Tibial nerve (tissue), 4 donors: ENCODE data around the gene ARPC1B. TPM values are rescaled to one million over a fixed set of nuclear protein-coding genes. Genes with fewer than 3 reads are reported as not detected.
"Not testable (repeated sequence)": the region's sequence is repeated elsewhere in the genome, so short reads cannot be mapped to it uniquely, and the experiment has no call there.

ENCODE experiments used
- DNase-seq, 2 donors: peaks; one replicate each; pipeline ENCODE4 v3.0.0-alpha.2; 2019; ENCODE audit warnings: low spot score in 2 of 2
- H3K27ac ChIP-seq, 4 donors: fragments of 200-600 bp; sonication (generic) in 3 of 4; one replicate each; pipeline ENCODE4 v1.5.1; 2017 to 2019; ENCODE audit warnings: mild to moderate bottlenecking in 1 of 4
- H3K27me3 ChIP-seq, 2 donors: fragments of 200-600 bp; sonication (generic) in 1 of 2; one replicate each; pipeline versions ENCODE4 v1.5.1 to v1.6.0; 2017 to 2019
- H3K36me3 ChIP-seq, 3 donors: fragments of 200-600 bp; sonication (generic); one replicate each; pipeline ENCODE4 v1.5.1; 2018 to 2019
- H3K4me1 ChIP-seq, 4 donors: fragments of 200-600 bp; sonication (generic) in 3 of 4; one replicate each; pipeline ENCODE4 v1.5.1; 2017 to 2019
- H3K4me3 ChIP-seq, 4 donors: fragments of 200-600 bp; sonication (generic) in 3 of 4; one replicate each; pipeline ENCODE4 v1.5.1; 2017 to 2019; ENCODE audit warnings: mild to moderate bottlenecking in 1 of 4, moderate library complexity in 1 of 4
- H3K9me3 ChIP-seq, 4 donors: fragments of 200-600 bp; sonication (generic) in 3 of 4; one replicate each; pipeline ENCODE4 v1.5.1; 2017 to 2019
- CTCF ChIP-seq, 5 experiments: fragments of 200-600 bp in 3 of 5; fragments of 450-650 bp in 2 of 5; sonication (generic) in 3 of 5; IDR thresholded peaks; one replicate each; pipeline ENCODE4 v1.5.1; 2016 to 2019; ENCODE audit warnings: antibody characterized with exemption in 5 of 5, mild to moderate bottlenecking in 3 of 5, moderate library complexity in 2 of 5
- EP300 ChIP-seq, 2 donors: sonication (generic); formaldehyde crosslinking; IDR thresholded peaks; one replicate each; pipeline ENCODE4 v1.6.1; 2017; ENCODE audit warnings: antibody characterized with exemption in 2 of 2, mild to moderate bottlenecking in 1 of 2
- POLR2A ChIP-seq, 2 donors: fragments of 450-650 bp; IDR thresholded peaks; one replicate each; pipeline ENCODE4 v1.6.1; 2017; ENCODE audit warnings: antibody characterized with exemption in 2 of 2, mild to moderate bottlenecking in 2 of 2, moderate library complexity in 2 of 2
- WGBS, 2 donors: methylation state at CpG; one replicate each; pipeline ENCODE4 v1.1.5; 2018; 5-methylcytosine and 5-hydroxymethylcytosine counted together
- total RNA-seq, 4 donors: library from RNA; depleted of rRNA; stranded (reverse); fragments of >200 nt; gene quantifications; one replicate each; pipeline ENCODE4 v1.1.0, GENCODE V29; 2016

ARPC1B gene
- total RNA-seq, 4 donors from 2014 or later = 178 to 337 (median 306) TPM

- Histone ChIP-seq H3K4me3 (no peak overlapping the region), H3K27me3 (no peaks in the 10 kb centered on the region), H3K9me3 (no peaks in the 10 kb centered on the region), H3K4me1 (peaks cover 0 to 12% (median 4%) of the 10 kb centered on the region in 4 donors), H3K36me3 (peaks cover 4 to 94% (median 12%) of the 10 kb centered on the region in 3 donors), H3K27ac (no peak overlapping the region)
- 82 to 95% methylated on average over 5 of the region's 5 CpGs for WGBS, 2 donors
- TF ChIP-seq EP300 (IDR thresholded peaks at IDR 0.05) (no peak), CTCF (IDR thresholded peaks at IDR 0.05) (no peak), POLR2A (IDR thresholded peaks at IDR 0.05) (no peak)
- no peak for DNase-seq
Observed at GRCh38 chr7:99352247-99352646, 22.3 kb upstream of the ARPC1B start.

- H3K4me1 ChIP-seq = peaks cover 0 to 33% (median 6%) of the 10 kb centered on the region in 4 donors
- peak overlapping the region in 2 of 4 donors; percentile 27 to 54 for H3K27ac ChIP-seq
- no peaks in the 10 kb centered on the region for H3K9me3 ChIP-seq
- no peaks in the 10 kb centered on the region for H3K27me3 ChIP-seq
- WGBS, 2 donors = 72 to 75% methylated on average over 7 of the region's 7 CpGs
- H3K4me3 ChIP-seq = no peak overlapping the region
- peaks cover 2 to 94% (median 12%) of the 10 kb centered on the region in 3 donors for H3K36me3 ChIP-seq
- TF ChIP-seq CTCF (IDR thresholded peaks at IDR 0.05) (no peak), POLR2A (IDR thresholded peaks at IDR 0.05) (no peak), EP300 (IDR thresholded peaks at IDR 0.05) (no peak)
- no peak for DNase-seq
Observed at GRCh38 chr7:99355098-99355497, 19.4 kb upstream of the ARPC1B start.

- Histone ChIP-seq H3K36me3 (peaks cover 0 to 96% (median 5%) of the 10 kb centered on the region in 3 donors), H3K4me3 (no peak overlapping the region), H3K9me3 (no peaks in the 10 kb centered on the region), H3K4me1 (peaks cover 0 to 48% (median 6%) of the 10 kb centered on the region in 4 donors), H3K27ac (peak overlapping the region; percentile 68 to 96 (median 82)), H3K27me3 (no peaks in the 10 kb centered on the region)
- TF ChIP-seq POLR2A (IDR thresholded peaks at IDR 0.05) (peak in 1 of 2 donors; percentile 26), CTCF (IDR thresholded peaks at IDR 0.05) (no peak), EP300 (IDR thresholded peaks at IDR 0.05) (peak; percentile 27 to 88)
- WGBS, 2 donors = 43 to 59% methylated on average over 16 of the region's 16 CpGs
- peak in 1 of 2 donors; percentile 18 for DNase-seq
Observed at GRCh38 chr7:99357701-99358490, 16.6 kb upstream of the ARPC1B start.

GRCh38 chr7:99358521-99358920 lies 16.0 kb upstream of the ARPC1B start:
- WGBS, 2 donors = 59 to 60% methylated on average over 15 of the region's 15 CpGs
- H3K4me1 ChIP-seq = peaks cover 0 to 53% (median 6%) of the 10 kb centered on the region in 4 donors
- H3K27ac ChIP-seq = peak overlapping the region; percentile 61 to 96 (median 77)
- H3K4me3 ChIP-seq, H3K9me3 ChIP-seq, DNase-seq, H3K27me3 ChIP-seq: not testable (repeated sequence)
- peaks cover 0 to 96% (median 5%) of the 10 kb centered on the region in 3 donors for H3K36me3 ChIP-seq

- H3K9me3 ChIP-seq = no peaks in the 10 kb centered on the region
- no peak for TF ChIP-seq CTCF (IDR thresholded peaks at IDR 0.05)
- peak overlapping the region in 3 of 4 donors; percentile 61 to 96 (median 90) for H3K27ac ChIP-seq
- H3K27me3 ChIP-seq = no peaks in the 10 kb centered on the region
- WGBS, 2 donors = 77% methylated on average over 22 of the region's 22 CpGs
- H3K4me3 ChIP-seq = no peak overlapping the region
- peaks cover 0 to 53% (median 6%) of the 10 kb centered on the region in 4 donors for H3K4me1 ChIP-seq
- no peak for DNase-seq
- H3K36me3 ChIP-seq = peaks cover 0 to 96% (median 0%) of the 10 kb centered on the region in 3 donors
Observed at GRCh38 chr7:99359465-99360154, 14.9 kb upstream of the ARPC1B start.
